Loucy (cell line): ENCODE data around the gene JKAMP.

Experiments used
- CTCF ChIP-seq: fragments of 200-600 bp; sonication (generic); conservative IDR thresholded peaks from 2 replicates; pipeline ENCODE4 v1.5.1; 2014; ENCODE audit warnings: mild to moderate bottlenecking, antibody characterized with exemption, low read length
- EZH2phosphoT487 ChIP-seq: fragments of 200-600 bp; IDR thresholded peaks from 2 replicates; pipeline ENCODE4 v1.6.1; 2018; ENCODE audit warnings: antibody characterized with exemption, mild to moderate bottlenecking, moderate library complexity, borderline replicate concordance

- no peak for TF ChIP-seq CTCF
- no peak for TF ChIP-seq EZH2phosphoT487
These were observed 44.9 kb downstream of the JKAMP start for GRCh38 chr14:59529189-59529588.
